GM08714 (cell line): ENCODE measurements around the gene SLC39A7.

Experiments used
- H3K4me3 ChIP-seq: fragments of 200-500 bp; sonication (Bioruptor generic); 2 replicates; pipeline ENCODE4 v1.5.1; 2014; ENCODE audit warnings: mild to moderate bottlenecking, low read length, inconsistent platforms
- ZNF274 ChIP-seq: IDR thresholded peaks from 2 replicates; pipeline ENCODE4 v1.6.1; 2012; ENCODE audit warnings: mild to moderate bottlenecking, low read depth, low read length

Gene SLC39A7

DNA sequence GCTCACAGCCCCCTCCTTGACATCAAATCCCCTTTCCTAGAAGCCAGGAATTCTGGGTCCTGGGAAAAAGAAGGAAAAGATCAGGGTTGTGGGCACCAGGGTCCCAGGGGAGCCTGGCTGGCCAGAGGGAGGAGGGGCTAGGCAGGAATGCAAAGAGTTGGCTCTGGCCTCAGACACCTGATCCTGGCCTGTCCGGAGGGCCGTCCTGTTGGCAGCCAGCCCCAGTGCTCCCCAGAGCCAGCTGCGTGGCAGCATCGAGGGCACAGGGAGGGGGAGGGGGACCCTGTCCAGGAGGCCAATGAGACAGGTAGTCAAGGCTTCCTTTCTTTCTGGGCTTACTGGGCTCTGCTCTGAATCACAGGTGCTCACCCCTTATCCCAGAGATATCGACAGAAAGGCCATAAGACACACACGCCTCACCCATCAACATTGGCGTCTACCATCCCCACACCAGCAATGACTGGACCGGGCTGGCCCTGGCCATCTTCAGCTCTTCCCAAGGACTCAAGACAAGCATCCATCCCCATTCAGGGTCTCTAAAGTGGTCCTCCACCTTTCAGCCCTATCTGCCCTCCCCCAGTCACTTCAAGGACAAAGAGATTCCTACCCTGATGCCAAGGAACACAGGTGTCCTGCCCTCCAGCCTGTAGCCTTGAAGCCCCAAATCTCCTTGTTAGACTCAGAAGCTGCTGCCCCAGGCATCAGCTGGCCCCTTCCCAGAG, 9.1 kb upstream of the SLC39A7 start:
- no peak overlapping the region for H3K4me3 ChIP-seq
- no peak for TF ChIP-seq ZNF274

DNA sequence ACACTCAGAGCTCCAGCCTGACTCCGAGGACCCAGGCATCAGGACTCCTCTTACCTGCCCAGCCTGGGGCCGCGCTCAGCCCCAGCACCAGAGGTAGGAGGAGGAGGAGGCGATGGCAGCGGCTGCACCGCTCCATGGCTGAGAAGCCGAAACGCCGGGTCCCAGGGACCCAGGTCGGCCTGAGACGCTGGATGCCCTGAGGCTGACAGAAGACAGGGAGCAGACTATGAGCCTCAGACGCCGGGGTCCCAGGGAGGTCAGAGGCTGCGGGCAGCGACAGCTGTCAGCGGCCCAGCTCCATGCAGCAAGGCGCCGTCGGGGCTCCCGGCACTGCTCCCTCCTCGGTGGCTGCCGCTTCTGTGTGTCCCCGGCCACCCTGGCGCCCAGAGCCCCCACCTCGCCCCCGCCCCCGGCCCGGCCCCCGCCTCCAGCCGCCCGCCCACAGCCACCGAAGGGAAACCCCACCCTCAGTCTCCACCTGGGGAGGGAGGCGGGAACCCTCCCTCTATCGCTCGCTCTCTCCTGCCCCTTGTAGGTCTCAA, 8.5 kb upstream of the SLC39A7 start, which contains the start of gene COL11A2:
TSS of gene COL11A2 (minus strand) at position 363 of the 542 bp plus-strand sequence. CDS start at position 136, 227 bp downstream.
- TF ChIP-seq ZNF274: no peak
- H3K4me3 ChIP-seq: no peak within 1 kb of the TSS; the same call in 1 of the 2 replicates

DNA sequence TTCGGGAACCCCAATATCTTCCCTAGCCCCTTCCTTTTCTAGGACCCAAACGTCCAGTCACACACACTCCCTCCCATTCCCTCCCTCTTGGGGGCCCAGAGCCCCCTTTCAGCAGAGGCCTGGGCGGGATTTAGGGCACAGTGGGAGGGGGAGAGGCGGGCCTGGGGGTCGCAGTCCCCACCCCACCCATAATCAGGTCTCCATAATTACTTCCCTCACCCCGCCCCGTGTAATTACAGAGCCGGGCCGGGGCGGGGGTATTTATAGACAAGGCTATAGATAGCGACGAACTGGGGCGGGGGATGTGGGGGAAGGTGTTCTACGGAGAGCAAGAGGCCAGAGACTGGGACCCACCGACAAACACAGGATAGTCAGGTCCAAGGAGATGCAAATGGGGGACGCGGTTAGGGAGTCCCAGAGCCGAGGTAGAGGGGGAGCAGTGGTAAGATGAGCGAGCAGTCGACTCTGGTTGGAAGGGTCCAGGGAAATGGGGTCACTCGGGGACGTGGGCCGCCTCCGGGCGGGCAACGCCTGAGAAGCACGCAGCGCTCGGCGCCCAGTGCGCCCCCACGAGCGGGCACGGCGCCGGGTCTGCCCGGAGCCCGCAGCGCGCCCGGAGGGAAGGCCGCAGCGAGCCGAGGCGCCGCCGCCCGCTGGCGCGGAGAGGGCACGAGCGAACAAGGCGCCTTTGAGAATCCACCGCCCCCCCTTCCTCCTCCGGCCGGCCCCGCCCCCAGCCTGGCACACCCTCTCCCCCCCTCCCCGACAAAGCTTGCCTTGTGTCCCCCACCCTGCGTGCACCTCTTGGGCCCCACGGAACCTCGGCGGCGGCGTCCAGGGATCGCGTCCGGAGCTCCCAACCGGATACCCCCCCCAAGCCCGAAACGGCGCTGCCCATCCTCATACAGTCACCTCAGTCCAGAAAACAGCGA, 7.7 kb upstream of the SLC39A7 start:
- H3K4me3 ChIP-seq: no peak overlapping the region; the same call in 1 of the 2 replicates
- no peak for TF ChIP-seq ZNF274

DNA sequence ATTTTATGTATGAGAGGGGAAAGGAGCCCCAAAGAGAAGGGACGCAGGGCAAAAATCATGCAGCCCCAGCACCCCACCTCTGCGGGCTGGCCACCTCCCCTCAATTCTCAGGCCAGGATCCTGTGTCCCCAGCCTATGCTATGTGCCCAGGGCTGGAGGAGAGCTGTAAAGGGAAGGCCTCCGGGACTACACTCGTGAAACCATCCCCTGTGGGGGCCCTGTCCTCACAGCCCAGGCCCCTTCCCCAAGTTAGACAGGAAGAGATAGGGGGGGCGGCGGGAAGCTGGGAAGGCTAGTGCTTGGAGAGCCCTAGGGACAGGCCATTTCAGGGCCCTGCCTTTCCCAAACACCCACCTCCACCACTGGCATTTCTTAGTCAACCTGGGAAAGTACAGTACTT, 7.0 kb upstream of the SLC39A7 start:
- no peak for TF ChIP-seq ZNF274
- H3K4me3 ChIP-seq: no peak overlapping the region

DNA sequence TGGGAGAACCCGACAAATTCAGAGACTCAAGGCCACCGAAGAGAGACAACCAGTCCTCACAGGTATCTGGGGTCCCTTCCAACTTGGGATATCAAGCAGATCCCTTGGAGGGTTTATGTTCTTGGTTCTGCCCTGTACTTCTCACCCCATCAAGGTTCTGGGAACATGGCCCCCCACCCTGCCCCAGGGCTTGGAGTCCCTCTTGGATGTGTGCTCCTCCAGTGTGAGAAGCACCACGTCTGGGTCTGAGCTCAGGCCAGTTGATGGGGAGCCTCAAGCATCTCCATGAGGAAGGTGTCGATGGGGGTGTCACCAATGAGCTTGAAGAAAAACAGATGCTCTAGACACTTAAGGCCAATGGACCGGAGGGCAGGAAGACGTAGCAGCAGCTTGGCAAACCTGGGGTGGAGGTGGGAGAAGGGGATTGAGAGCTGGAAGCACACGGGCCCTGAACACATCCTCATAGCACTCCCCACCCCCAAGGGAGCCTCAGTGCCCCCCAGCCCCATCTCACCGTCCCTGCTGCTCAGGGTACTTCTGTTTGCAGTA, 6.2 kb upstream of the SLC39A7 start:
- no peak for TF ChIP-seq ZNF274

DNA sequence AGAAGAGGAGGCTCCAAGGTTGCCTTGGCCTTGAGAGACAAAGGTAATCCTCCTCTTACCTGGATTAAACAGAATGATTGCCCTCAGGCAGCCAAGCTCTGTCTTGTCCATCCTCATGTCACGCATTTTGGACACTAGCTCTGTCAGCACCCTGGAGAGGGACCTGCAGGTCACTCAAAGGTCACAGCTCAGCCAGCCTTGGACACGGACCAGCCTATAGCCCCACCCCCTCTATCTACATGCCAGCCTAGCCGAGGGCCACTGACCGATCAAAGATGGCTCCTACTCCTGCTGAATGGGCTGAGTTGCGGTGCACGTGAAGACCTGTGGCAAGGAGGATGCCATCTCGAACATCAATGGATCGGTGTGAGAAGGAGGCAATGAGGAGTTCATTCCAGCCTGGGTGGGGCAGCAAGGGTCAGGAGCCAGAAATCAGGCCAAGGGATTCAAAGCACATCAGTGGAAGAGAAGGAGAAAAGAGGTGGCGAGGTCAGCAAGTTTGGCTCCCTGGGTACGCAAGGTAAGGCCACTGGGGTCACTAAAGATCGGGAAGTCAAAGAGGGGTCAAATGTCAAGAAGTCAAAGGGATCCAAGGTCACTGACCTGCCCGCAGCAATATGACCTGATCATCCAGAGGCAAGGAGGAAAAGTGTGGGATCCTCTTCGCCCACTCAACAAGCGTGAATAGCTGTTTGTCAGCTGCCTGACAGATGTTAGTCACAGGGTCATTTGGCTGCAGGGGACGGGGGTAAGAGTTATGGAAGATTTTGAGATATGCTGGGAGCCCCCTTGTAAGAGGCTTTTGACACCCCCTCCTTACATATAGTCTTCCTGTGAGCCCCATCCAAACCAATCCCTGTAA, 5.1 kb upstream of the SLC39A7 start:
- no peak for TF ChIP-seq ZNF274
- no peak overlapping the region for H3K4me3 ChIP-seq

More for the DNA sequence above, 6.2 kb upstream of the SLC39A7 start:
- H3K4me3 ChIP-seq: no peak overlapping the region

DNA sequence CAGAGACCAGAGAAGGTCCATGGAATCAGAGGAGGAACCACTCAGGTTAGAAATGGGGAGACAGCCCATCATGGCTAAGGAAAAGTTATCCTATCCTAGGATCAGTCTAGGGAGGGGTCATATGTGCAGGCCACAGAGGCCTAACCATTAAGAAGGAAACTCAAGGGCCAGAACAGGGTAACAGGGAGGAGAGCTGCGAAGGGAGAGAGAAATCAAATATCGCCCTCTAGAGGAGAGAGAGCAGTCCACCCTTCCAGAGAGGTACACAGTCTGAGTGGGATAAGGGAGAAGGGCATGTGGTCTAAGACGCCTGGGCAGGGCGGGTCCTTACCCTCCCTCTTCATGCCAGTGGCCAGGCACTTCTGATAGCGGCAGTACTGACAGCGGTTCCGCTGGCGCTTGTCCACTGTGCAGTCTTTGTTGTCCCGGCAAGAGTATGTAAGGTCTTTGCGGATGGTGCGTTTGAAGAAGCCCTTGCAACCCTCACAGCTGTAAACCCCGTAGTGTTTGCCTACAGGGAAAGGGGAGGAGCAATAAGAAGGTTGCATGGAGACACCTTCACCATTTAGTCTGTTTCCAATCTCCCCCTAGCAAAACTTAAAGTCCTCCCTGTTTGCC, 3.1 kb upstream of the SLC39A7 start:
- no peak for TF ChIP-seq ZNF274
- no peak overlapping the region for H3K4me3 ChIP-seq

DNA sequence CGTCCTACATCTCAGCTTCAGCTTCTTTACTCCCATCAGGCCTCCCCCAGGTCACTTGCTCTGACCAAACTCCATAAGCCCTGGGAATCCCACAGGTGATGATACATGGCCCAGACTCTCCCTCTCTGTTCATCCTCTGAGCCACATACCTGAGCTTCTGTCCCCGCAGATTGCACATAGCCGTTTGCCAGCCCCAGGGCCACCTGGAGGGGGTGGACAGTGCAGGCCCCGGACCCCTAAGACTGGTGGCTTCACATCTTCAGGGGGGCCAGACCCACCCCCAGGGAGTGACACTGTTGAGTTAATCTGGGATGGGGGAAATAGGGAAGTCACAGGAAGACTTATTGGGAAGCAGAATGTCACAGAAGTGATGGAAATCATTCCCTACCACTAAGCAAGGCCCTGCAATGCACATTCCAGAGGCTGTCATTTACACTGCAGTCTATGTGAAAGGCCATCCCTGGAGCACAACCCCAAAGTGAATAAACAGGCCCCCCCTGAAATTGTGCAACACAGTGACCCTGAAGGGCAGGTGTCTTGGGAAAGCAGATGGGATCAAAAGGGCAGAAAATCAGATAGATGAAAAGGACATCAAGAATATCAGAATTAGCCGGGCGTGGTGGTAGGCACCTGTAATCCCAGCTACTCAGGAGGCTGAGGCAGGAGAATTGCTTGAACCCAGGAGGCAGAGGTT, 2.4 kb upstream of the SLC39A7 start:
- no peak for TF ChIP-seq ZNF274
- no peak overlapping the region for H3K4me3 ChIP-seq

DNA sequence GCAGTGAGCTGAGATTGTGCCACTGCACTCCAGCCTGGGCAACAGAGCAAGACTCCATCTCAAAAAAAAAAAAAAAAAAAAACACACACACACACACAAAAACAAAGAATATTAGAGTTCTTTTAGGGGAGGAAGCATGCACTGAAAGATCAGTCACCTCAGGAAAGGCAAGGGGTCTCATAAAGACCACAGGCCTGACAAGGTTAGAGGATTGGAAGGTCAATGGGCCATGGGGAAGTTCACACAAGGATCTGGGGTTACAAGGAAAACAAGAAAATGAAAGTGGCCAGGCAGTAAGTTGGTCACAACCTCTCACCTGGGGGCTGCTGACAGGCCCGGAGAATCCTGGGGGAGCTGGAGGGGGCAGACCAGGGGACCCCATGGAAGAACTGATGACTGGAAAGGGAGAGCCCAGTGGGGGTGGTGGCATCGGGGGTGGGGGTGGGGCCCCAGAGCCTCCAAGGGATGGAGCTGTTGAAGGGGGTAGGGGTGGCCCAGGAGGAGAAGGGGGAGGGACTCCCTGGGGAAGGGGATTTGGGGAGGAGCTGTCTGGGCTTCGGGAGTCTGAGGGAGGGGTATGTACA, 1.7 kb upstream of the SLC39A7 start:
- TF ChIP-seq ZNF274: no peak
- peak overlapping the region; percentile 91; the same call in 1 of the 2 replicates for H3K4me3 ChIP-seq

DNA sequence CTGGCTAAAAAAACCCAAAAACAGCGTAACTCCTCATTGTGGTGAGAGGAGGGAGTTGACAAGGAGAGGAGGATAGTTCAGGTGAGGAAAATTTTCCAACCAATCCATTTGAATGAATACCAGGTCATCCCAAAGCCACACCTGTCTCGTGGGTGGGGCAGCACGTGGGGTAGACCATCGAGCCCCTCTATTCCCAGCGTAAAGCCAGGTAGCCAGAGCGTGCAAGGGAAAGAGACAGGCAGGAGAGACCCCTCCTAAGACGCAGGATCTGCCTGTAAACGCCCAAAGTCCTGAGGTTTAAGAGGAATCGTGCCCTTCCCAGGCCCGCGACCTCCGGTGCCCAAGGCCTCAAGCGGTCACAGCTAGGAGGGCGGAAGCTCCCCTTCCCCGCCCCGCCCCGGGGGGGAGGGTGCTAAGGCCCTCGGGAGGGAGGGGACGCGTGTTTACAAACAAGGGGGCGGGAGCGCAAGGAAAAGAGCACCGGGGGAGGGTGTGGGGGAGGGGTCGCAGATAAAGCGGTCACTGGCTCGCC, 914 bp upstream of the SLC39A7 start:
- H3K4me3 ChIP-seq: peak overlapping the region; percentile 91
- no peak for TF ChIP-seq ZNF274

DNA sequence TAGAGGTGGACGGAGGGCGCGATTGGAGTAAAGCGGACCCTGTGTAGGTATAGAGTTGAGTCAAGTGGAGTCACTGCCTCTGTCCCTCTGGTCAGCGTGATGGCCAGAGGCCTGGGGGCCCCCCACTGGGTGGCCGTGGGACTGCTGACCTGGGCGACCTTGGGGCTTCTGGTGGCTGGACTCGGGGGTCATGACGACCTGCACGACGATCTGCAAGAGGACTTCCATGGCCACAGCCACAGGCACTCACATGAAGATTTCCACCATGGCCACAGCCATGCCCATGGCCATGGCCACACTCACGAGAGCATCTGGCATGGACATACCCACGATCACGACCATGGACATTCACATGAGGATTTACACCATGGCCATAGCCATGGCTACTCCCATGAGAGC, 479 bp downstream of the SLC39A7 start:
- TF ChIP-seq ZNF274: no peak
- peak overlapping the region; percentile 91 for H3K4me3 ChIP-seq

DNA sequence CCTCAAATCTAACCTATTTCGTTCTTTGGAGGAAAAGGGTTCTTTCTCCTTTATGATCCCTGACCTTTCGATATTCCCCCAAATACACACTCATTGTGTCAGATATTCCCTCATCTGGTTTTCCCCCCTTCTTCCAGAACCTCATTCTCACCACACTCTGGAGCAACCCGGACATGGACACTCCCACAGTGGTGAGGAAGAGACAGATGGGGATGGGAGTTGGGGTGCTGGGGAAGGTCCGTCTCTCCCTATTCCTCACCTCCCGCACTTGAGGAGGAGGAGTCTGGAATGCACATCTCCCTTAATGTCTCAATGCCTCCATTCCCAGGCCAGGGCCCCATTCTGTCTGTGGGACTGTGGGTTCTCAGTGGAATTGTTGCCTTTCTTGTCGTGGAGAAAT, 1.3 kb downstream of the SLC39A7 start:
- H3K4me3 ChIP-seq: peak overlapping the region; percentile 91
- no peak for TF ChIP-seq ZNF274
